Measurements from ENCODE around the gene SHC3.

The SHC3 gene

GRCh38 chr9:89186960-89187359, 8.3 kb upstream of the SHC3 start:
- no peak for DNase-seq

GRCh38 chr9:89185980-89186379, 7.4 kb upstream of the SHC3 start:
- DNase-seq = no peak

- peak in 1 of 56 donors; percentile 10 for DNase-seq
These were observed 4.5 kb upstream of the SHC3 start for GRCh38 chr9:89183146-89183545.

GRCh38 chr9:89182369-89182768, 3.8 kb upstream of the SHC3 start:
- DNase-seq = no peak

GRCh38 chr9:89179895-89180734, 1.5 kb upstream of the SHC3 start:
- peak; percentile 32 to 96 (median 84) for DNase-seq

- DNase-seq = no peak
These were observed 899 bp upstream of the SHC3 start for GRCh38 chr9:89179540-89179894.

GRCh38 chr9:89178830-89179539, 367 bp upstream of the SHC3 start:
- peak in 2 of 56 donors; percentile 29 to 39 for DNase-seq

GRCh38 chr9:89177012-89177943, 1.3 kb downstream of the SHC3 start:
- peak in 12 of 56 donors; percentile 15 to 54 (median 28) for DNase-seq

- peak in 2 of 56 donors; percentile 7 to 29 for DNase-seq
These were observed 2.8 kb downstream of the SHC3 start for GRCh38 chr9:89175828-89176261.

- no peak for DNase-seq
These were observed 4.3 kb downstream of the SHC3 start for GRCh38 chr9:89174291-89174690.

GRCh38 chr9:89173072-89173471, 5.5 kb downstream of the SHC3 start:
- DNase-seq = no peak

- DNase-seq = no peak
These were observed 6.2 kb downstream of the SHC3 start for GRCh38 chr9:89172398-89172797.

- peak in 2 of 56 donors; percentile 13 to 30 for DNase-seq
These were observed 6.9 kb downstream of the SHC3 start for GRCh38 chr9:89171693-89172092.

- DNase-seq = no peak
These were observed 7.4 kb downstream of the SHC3 start for GRCh38 chr9:89171231-89171630.

- DNase-seq = no peak
These were observed 9.5 kb downstream of the SHC3 start for GRCh38 chr9:89168901-89169813.

GRCh38 chr9:89167788-89168187, 10.8 kb downstream of the SHC3 start:
- DNase-seq = no peak

- no peak for DNase-seq
These were observed 11.8 kb downstream of the SHC3 start for GRCh38 chr9:89166852-89167251.

GRCh38 chr9:89165880-89166279, 12.7 kb downstream of the SHC3 start:
- no peak for DNase-seq

GRCh38 chr9:89165341-89165740, 13.3 kb downstream of the SHC3 start:
- DNase-seq = no peak

GRCh38 chr9:89161221-89161620, 17.4 kb downstream of the SHC3 start:
- no peak for DNase-seq

Measured in nucleus accumbens (tissue), 56 donors.